HUES64 (cell line): ENCODE measurements around the gene PELO.

ENCODE experiments used
- H3K27ac ChIP-seq: 2 replicates; pipeline ENCODE4 v1.7.0; 2013; ENCODE audit warnings: low read depth, low read length, inconsistent platforms
- H3K27me3 ChIP-seq: 2 replicates; pipeline ENCODE4 v1.6.1; 2013; ENCODE audit warnings: mild to moderate bottlenecking, low read length; ENCODE audit not compliant: insufficient read depth
- H3K36me3 ChIP-seq: 2 replicates; pipeline ENCODE4 v1.6.1; 2013; ENCODE audit warnings: mild to moderate bottlenecking, low read length; ENCODE audit not compliant: insufficient read depth
- H3K4me1 ChIP-seq: 2 replicates; pipeline ENCODE4 v1.6.1; 2013; ENCODE audit warnings: mild to moderate bottlenecking, low read length, moderate library complexity; ENCODE audit not compliant: insufficient read depth
- H3K4me3 ChIP-seq: 2 replicates; pipeline ENCODE4 v1.5.1; 2013; ENCODE audit warnings: mild to moderate bottlenecking, low read length, moderate library complexity
- H3K9ac ChIP-seq: 2 replicates; pipeline ENCODE4 v1.6.1; 2013; ENCODE audit warnings: mild to moderate bottlenecking, low read depth, low read length
- H3K9me3 ChIP-seq: 2 replicates; pipeline ENCODE4 v1.6.1; 2013; ENCODE audit warnings: low read depth, low read length; ENCODE audit not compliant: insufficient read depth
- WGBS: fragments of 150-250, 120-280 bp; methylation state at CpG from one replicate; pipeline ENCODE4 v1.1.7; 2013; ENCODE audit warnings: missing lambda C conversion rate; 5-methylcytosine and 5-hydroxymethylcytosine counted together

The PELO gene

DNA sequence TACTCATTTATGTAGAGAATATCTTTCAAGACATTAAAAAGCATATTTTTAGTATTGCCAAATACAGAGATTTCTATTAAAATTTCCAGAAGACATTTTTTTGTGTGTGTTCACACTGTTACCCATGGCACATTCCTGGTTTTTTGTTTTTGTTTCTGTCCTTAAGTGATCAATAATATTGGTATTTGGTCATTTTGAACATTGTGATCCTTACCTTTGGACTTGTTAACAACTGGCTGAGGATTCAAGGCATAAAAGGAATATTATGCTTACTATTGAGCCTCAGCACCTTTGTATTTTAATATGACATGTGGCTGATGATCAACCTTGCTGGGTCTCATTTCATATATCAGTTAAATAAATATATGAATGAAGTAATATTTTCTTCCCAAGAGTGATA, 41.9 kb downstream of the PELO start:
- Histone ChIP-seq H3K4me3 (no peak overlapping the region), H3K9me3 (peaks cover 3% of the 10 kb centered on the region; the same call in 1 of the 2 replicates), H3K27ac (no peak overlapping the region), H3K27me3 (no peaks in the 10 kb centered on the region), H3K36me3 (no peaks in the 10 kb centered on the region), H3K4me1 (no peaks in the 10 kb centered on the region), H3K9ac (no peak overlapping the region)

DNA sequence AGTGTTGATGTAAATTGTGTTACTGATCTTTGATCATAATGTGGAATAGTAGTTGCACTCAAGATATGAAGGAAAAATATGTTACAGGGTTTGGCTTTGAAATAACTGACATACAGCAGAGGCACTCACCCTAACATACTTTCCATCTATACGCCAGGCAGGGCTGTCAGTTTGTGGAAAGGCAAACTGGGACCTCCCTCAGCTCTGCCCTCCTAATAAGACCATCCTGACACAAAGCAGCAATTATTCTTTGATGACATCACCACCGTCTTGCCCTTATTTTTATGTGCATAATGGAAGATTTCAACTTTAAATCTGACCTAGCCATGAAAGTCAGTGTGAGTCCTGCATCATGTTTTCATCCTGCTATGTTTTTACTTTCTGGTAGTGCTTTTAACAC, 42.9 kb downstream of the PELO start:
- WGBS = 85% methylated on average over 2 of the region's 2 CpGs
- H3K4me1 ChIP-seq = no peaks in the 10 kb centered on the region
- H3K9ac ChIP-seq = no peak overlapping the region
- H3K36me3 ChIP-seq = no peaks in the 10 kb centered on the region
- H3K27ac ChIP-seq = no peak overlapping the region
- H3K9me3 ChIP-seq = peaks cover 3% of the 10 kb centered on the region; the same call in 1 of the 2 replicates
- H3K4me3 ChIP-seq = no peak overlapping the region
- H3K27me3 ChIP-seq = no peaks in the 10 kb centered on the region

DNA sequence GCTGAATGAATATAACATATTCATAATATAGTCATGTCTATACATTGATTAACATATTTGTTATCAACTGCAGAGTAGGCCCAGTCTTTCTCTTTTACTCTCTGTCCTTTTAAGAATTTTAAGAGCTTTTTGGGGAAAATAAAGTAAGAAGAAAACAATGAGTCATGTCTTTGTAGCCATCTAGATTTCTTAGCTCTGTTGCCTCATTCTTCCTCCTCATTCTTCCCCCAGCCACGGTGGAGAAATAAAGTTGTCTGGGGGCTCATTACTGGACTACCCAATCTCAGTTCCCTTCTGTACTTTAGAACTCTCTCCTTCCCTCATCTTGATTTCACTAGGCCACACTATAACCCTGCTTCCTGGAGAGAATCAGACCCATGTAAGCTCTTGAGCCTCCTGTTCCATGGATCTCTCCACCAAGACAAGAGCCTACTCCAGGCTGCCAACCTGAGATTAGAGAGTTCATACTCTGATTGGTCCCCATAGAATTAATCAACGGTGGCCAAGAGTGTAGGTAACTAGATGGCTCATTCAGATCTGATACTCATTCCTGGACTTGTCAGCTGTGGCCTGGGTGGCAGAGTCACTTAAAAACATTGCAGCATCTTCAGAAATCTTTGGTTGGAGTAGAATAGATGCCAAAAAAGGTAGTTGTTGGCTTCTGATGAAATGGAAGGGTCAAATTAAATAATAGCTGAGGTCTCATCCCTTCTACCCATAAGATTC, 44.2 kb downstream of the PELO start:
- Histone ChIP-seq H3K36me3 (no peaks in the 10 kb centered on the region), H3K4me3 (no peak overlapping the region), H3K9ac (no peak overlapping the region), H3K27ac (no peak overlapping the region), H3K27me3 (no peaks in the 10 kb centered on the region), H3K4me1 (no peaks in the 10 kb centered on the region), H3K9me3 (peaks cover 3% of the 10 kb centered on the region; the same call in 1 of the 2 replicates)
- 92% methylated on average over 2 of the region's 2 CpGs for WGBS

DNA sequence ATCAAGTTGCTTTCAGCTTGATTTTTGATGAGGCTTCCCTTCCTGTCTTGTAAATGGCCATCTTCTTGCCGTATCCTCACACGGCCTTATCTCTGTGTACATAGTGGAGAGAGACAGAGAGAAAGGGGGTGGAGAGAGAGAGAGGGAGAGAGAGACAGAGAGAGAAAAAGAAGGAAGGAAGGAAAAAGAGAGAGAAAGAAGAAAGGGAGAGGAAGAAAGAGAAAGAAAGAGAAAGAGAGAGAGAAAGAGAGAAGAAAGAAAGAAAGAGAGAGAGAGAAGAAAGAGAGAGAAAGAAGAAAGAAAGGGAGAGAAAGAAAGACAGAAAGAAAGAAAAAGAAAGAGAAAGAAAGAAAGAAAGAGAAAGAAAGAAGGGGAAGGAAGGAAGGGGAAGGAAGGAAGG, 46.6 kb downstream of the PELO start:
- 98% methylated on average over 2 of the region's 2 CpGs for WGBS
- no peaks in the 10 kb centered on the region for H3K36me3 ChIP-seq
- H3K27ac ChIP-seq = no peak overlapping the region
- no peaks in the 10 kb centered on the region for H3K27me3 ChIP-seq
- no peaks in the 10 kb centered on the region for H3K4me1 ChIP-seq
- no peaks in the 10 kb centered on the region for H3K9me3 ChIP-seq
- H3K4me3 ChIP-seq = no peak overlapping the region
- no peak overlapping the region for H3K9ac ChIP-seq

DNA sequence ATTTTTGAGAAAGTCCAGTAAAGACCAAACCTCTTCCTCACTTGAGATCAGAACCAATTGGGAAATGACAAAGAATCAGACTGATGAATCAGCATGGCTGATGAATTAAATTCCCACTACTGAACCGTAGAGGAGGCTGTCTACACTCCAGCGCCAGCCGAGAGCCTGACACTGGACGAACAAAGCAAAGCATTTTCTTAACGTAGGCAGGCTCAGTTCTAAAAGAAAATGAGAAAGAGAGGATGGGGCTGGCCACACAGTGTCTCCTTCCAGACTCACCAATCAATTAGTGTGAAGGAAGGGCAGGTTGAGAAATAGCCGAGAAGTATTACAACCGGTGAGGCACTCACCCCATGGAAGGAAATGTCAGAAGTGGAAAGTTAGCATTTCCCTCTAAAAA, 49.4 kb downstream of the PELO start:
- H3K36me3 ChIP-seq = no peaks in the 10 kb centered on the region
- 93% methylated on average over 7 of the region's 7 CpGs for WGBS
- no peaks in the 10 kb centered on the region for H3K27me3 ChIP-seq
- H3K27ac ChIP-seq = no peak overlapping the region
- no peak overlapping the region for H3K9ac ChIP-seq
- H3K4me3 ChIP-seq = no peak overlapping the region
- no peaks in the 10 kb centered on the region for H3K9me3 ChIP-seq
- H3K4me1 ChIP-seq = no peaks in the 10 kb centered on the region
